MCF 10A (cell line): ENCODE measurements around the gene MARF1. TPM values are rescaled to one million over a fixed set of nuclear protein-coding genes. Genes with fewer than 3 reads are reported as not detected.
"Not testable (repeated sequence)": the region's sequence is repeated elsewhere in the genome, so short reads cannot be mapped to it uniquely, and the experiment has no call there.

ENCODE experiments used
- BruUV-seq: library from RNA; stranded (reverse); fragments of 400-500 nt; replicated peaks from 2 replicates; lab custom pipeline; 2021; lab: Mats Ljungman, UMichigan
- CTCF ChIA-PET: fragments of 300-600 bp; sonication (Branson Sonifier 250); formaldehyde crosslinking; extraction: SDS; loops from one replicate; lab custom pipeline; 2021; ENCODE audit warnings: antibody characterized with exemption, inconsistent platforms; lab: Yijun Ruan, JAX
- POLR2A ChIA-PET: fragments of 300-600, 350-650 bp; sonication (Branson Sonifier 250); formaldehyde crosslinking; extraction: SDS; loops from one replicate; lab custom pipeline; 2020; ENCODE audit warnings: antibody characterized with exemption, inconsistent platforms; lab: Yijun Ruan, JAX
- DNase-seq: peaks from one replicate; pipeline ENCODE4 v3.0.0-alpha.2; 2018; ENCODE audit not compliant: unreplicated experiment
- H3K27ac Mint-ChIP-seq: one replicate; pipeline ENCODE4 v1.8.0; 2022; ENCODE audit warnings: mild to moderate bottlenecking, low read depth, mixed read lengths; ENCODE audit not compliant: unreplicated experiment
- H3K27me3 Mint-ChIP-seq: one replicate; pipeline ENCODE4 v1.8.0; 2022; ENCODE audit warnings: mixed read lengths; ENCODE audit not compliant: insufficient read depth, unreplicated experiment
- H3K36me3 Mint-ChIP-seq: one replicate; pipeline ENCODE4 v1.8.0; 2022; ENCODE audit warnings: mild to moderate bottlenecking, moderate library complexity, mixed read lengths; ENCODE audit not compliant: insufficient read depth, unreplicated experiment
- H3K4me1 Mint-ChIP-seq: one replicate; pipeline ENCODE4 v1.8.0; 2022; ENCODE audit warnings: mixed read lengths; ENCODE audit not compliant: insufficient read depth, unreplicated experiment
- H3K4me3 Mint-ChIP-seq: one replicate; pipeline ENCODE4 v1.8.0; 2022; ENCODE audit warnings: mild to moderate bottlenecking, moderate library complexity, mixed read lengths; ENCODE audit not compliant: unreplicated experiment
- H3K9me3 Mint-ChIP-seq: one replicate; pipeline ENCODE4 v1.8.0; 2022; ENCODE audit warnings: mixed read lengths; ENCODE audit not compliant: unreplicated experiment
- intact Hi-C: fragments of 100-400 bp; cut with micrococcal nuclease; formaldehyde crosslinking; loops from 2 replicates; pipeline ENCODE4 v1.14.1; 2022
- total RNA-seq: library from RNA; stranded (reverse); gene quantifications from 2 replicates; pipeline ENCODE4 v1.2.3, GENCODE V29; 2022
- TF ChIP-seq, protein P1 (sequence below): fragments of 200-600 bp; IDR thresholded peaks from one replicate; pipeline ENCODE4 v1.8.0; 2022; ENCODE audit warnings: antibody characterized with exemption, mild to moderate bottlenecking; ENCODE audit not compliant: unreplicated experiment

Gene MARF1
- total RNA-seq, 1 experiment from 2014 or later: 48.1 TPM

DNA sequence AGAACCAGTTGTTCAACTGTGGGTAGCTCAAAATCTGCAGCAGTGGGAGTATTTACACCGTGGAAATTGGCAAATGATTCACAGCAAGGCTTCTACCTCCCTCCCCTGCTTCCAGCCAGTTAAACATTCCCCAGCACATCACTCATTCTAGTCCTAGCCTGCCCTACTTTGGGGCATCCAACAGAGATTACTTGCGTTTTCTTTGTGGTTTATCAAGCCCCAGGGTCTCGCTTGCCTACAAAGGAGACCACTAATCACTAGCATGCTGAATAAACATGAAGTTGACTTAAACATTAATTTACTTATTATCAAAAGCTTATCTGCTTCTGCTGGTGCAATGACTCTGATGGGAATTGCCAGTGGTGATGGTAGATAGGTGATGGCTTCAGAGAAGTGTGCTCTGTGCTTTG, 94.5 kb downstream of the MARF1 start:
- TF ChIP-seq, protein P1, sequence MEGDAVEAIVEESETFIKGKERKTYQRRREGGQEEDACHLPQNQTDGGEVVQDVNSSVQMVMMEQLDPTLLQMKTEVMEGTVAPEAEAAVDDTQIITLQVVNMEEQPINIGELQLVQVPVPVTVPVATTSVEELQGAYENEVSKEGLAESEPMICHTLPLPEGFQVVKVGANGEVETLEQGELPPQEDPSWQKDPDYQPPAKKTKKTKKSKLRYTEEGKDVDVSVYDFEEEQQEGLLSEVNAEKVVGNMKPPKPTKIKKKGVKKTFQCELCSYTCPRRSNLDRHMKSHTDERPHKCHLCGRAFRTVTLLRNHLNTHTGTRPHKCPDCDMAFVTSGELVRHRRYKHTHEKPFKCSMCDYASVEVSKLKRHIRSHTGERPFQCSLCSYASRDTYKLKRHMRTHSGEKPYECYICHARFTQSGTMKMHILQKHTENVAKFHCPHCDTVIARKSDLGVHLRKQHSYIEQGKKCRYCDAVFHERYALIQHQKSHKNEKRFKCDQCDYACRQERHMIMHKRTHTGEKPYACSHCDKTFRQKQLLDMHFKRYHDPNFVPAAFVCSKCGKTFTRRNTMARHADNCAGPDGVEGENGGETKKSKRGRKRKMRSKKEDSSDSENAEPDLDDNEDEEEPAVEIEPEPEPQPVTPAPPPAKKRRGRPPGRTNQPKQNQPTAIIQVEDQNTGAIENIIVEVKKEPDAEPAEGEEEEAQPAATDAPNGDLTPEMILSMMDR: no peak
- ChIA-PET CTCF (interaction anchor here (0.7 kb wide), 1 partner anchor 166 kb away, joined by 3 read pairs; no protein-coding TSS in a partner anchor), POLR2A (no interaction called here)
- no peak for DNase-seq
- Mint-ChIP-seq H3K36me3 (no peaks in the 10 kb centered on the region), H3K4me3 (no peak overlapping the region), H3K4me1 (no peaks in the 10 kb centered on the region), H3K27ac (no peak overlapping the region), H3K27me3 (no peaks in the 10 kb centered on the region), H3K9me3 (no peaks in the 10 kb centered on the region)
- intact Hi-C loops: no loop called here
- no TSS peak for BruUV-seq

DNA sequence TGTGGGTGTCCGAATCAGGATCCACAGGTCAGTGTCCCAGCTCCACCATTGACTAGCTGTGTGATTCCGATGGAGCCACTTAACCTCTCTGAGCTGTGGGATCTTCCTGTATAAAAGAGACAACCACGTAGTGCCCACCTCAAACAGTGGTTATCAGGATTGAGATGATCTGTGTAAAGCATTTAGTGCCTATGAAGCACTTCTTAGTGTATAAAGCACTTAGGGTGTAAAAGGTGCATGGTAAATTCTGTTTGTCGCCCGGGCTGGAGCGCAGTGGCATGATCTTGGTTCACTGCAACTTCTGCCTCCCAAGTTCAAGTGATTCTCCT, 95.2 kb downstream of the MARF1 start:
- ChIA-PET CTCF (interaction anchor here (0.6 to 0.7 kb wide), 2 partner anchors 130 to 167 kb away, joined by 3 to 5 read pairs; no protein-coding TSS in a partner anchor), POLR2A (no interaction called here)
- intact Hi-C loops: no loop called here

DNA sequence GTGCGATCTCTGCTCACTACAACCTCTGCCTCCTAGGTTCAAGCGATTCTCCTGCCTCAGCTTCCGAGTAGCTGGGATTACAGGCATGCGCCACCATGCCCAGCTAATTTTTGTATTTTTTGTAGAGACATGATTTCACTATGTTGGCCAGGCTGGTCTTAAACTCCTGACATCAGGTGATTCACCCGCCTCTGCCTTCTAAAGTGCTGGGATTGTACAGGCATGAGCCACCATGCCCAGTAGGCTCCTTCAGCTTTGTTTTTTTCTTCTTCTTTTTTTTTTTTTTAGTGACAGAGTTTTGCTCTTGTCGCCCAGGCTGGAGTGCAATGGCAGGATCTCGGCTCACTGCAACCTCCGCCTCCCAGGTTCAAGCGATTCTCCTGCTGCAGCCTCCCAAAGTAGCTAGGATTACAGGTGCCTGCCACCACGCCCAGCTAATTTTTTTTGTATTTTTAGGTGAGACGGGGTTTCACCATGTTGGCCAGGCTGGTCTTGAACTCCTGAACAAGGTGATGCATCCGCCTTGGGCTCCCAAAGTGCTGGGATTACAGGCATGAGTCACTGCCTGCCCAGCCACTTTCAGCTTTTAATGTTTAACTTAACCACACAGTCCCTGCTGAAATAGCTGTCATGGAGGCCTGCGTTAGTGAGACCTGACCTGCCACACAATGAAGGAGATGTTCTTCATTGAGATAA, 95.7 kb downstream of the MARF1 start:
- CTCF ChIA-PET: interaction anchor here (0.6 kb wide), 1 partner anchor 130 kb away, joined by 5 read pairs; no protein-coding TSS in a partner anchor
- H3K27ac Mint-ChIP-seq, H3K36me3 Mint-ChIP-seq, H3K27me3 Mint-ChIP-seq, H3K4me1 Mint-ChIP-seq, H3K4me3 Mint-ChIP-seq, DNase-seq, BruUV-seq, POLR2A ChIA-PET, intact Hi-C loops, H3K9me3 Mint-ChIP-seq: not testable (repeated sequence)

More for the DNA sequence above, 95.2 kb downstream of the MARF1 start:
- BruUV-seq: no TSS peak
- DNase-seq: no peak
- Mint-ChIP-seq H3K27ac (no peak overlapping the region), H3K4me3 (no peak overlapping the region), H3K9me3 (no peaks in the 10 kb centered on the region), H3K36me3 (no peaks in the 10 kb centered on the region), H3K27me3 (no peaks in the 10 kb centered on the region), H3K4me1 (no peaks in the 10 kb centered on the region)
- TF ChIP-seq, protein P1: no peak

DNA sequence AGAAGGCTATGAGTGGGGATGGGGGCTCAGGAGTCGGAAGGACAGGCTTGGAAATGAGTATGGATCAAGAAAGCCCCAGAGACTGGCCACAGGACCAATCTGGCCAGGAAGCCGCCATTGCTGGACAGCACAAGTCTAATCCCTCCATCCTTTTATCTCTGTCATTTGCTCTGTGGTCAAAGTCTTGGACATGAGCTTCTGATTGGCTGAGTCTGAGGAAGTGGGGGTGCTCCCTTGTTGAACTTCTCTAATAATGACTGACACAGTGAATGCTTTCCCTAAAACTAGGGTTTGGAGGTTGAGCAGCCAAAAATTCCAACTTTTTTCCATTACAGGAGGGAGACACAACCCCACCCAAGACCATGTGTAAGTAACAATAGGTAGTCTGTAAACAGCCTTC, 97.4 kb downstream of the MARF1 start:
- Mint-ChIP-seq H3K27me3 (no peaks in the 10 kb centered on the region), H3K36me3 (no peaks in the 10 kb centered on the region), H3K4me3 (no peak overlapping the region), H3K9me3 (no peaks in the 10 kb centered on the region), H3K27ac (no peak overlapping the region), H3K4me1 (no peaks in the 10 kb centered on the region)
- ChIA-PET POLR2A (no interaction called here), CTCF (no interaction called here)
- TF ChIP-seq, protein P1: no peak
- BruUV-seq: no TSS peak
- DNase-seq: no peak
- intact Hi-C loops: no loop called here
